Hematopoietic multipotent progenitor cell treated with erythropoietin and hydrocortisone succinate and interleukin-3 and kit ligand, for 15 days (in vitro differentiated cells): Measurements from ENCODE around the gene PPP3CA.
"Not testable (repeated sequence)": the region's sequence is repeated elsewhere in the genome, so short reads cannot be mapped to it uniquely, and the experiment has no call there.

Experiments used
- DNase-seq: peaks from one replicate; pipeline ENCODE4 v3.0.0-alpha.2; 2015; ENCODE audit warnings: low spot score

The PPP3CA gene

DNA sequence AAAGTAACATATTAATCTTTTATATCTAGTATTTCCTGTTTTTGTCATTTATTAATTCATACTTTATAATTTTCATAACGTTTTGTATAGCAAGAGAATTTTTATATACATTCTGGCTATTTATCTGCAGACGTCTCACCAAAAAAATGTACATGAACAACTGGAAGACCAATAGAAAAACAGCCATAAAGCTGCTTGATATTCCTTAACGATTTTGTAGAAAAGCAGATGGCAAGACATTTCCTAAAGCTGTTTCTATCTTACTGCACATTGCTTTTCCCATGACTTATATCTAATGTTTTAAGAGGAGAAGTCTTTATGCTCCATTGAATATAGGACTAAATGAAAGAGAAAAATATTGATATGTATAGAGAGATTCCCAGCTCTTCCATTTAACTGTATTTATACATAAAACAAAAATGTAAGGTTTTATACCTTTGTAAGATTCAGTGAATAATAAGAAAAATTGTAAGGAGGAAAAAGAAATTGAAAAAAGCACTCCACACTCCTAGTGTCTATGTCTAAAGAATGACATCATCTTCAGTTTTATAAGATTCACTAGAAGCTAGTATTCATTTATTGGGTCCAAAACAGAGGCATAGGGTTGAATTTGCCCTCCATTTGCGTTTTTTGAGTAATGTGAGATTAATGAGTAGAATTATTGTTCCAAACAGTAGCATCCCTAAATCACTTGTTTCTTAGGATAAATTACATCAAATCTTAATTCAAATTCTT, 248.5 kb downstream of the PPP3CA start:
- no peak for DNase-seq

DNA sequence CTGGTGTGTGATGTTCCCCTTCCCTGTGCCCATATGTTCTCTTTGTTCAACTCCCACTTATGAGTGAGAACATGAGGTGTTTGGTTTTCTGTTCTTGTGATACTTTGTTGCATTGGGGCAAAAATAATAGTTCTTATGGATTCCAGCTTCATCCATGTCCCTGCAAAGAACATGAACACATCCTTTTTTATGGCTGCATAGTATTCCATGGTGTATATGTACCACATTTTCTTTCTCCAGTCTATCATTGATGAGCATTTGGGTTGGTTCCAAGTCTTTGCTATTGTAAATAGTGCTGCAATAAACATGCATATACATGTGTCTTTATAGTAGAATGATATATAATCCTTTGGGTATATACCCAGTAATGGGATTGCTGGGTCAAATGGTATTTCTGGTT, 254.7 kb downstream of the PPP3CA start:
- DNase-seq, result not testable (repeated sequence)

DNA sequence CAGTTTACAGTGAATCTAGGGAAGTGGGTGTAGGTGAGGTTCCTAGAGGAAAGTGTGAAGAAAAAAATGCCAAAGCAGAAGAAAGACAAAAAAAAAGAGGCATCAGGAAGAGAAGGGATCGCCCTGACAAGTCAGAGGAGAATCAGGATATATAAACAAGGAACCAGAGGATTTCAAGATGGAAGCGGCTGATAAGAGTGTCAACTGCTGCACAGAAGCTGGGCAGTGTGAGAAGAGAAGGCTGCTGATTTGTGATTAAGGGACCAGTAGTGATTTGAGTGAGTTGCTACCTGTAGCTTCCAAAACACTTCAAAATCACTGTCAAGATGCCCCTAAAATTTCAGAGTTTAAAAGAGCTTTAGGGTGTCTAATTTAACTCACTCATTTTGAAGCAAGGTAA, 258.2 kb downstream of the PPP3CA start:
- no peak for DNase-seq

DNA sequence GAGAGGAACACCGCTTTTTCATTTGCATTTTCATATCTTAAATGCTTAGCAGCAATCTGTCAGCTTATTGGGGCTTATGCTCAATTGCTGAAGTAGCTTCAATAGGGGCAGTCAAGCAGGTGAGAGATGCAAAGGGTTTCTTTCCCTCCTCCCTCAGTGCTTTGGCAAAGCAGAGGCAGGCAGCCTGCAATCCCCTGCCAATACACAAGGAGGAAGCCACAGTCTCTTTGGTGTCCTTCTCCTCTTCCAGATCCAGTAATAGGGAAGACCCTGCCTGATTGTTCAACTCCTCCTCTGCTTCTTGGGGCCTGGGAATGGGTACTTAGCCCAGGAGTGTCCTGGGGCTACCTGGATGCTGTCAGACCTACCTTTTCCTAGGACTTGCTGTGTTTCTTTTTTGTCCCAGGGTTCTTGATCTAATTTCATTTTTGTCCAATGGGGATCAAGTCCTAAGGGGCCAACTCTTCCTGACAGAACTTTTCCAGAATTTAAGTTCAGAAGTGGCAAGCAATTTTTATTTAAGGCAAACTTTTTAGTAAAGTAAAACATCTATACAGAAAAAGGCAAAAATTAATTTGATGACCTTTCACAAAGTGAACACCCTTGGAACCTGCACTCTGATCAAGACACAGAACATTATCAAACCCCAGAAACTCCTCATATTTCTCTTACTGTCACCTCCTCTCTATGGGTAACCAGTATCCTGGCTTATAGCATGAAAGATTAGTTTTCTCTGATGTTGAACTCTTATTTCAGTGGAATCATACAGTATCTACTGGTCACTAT, 260.3 kb downstream of the PPP3CA start:
- no peak for DNase-seq

DNA sequence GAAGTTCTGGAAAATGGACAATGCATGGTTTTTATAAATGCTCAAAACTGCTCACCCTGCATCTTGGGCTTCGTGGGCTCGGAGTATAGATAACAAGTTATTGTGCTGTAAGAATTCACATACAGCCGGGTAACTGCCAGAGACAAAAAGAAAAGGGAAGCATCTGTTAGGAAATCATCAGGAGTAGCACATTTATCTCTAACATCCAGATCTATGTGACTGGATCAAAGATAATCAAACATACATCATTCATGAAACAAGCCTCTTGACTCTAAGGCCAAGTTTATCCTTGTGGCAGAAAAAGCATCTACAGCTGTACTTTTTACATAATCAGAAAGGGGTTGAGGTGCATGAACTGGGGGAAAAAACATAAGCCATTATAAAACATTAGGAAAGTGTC, 264.2 kb downstream of the PPP3CA start:
- DNase-seq, result no peak

DNA sequence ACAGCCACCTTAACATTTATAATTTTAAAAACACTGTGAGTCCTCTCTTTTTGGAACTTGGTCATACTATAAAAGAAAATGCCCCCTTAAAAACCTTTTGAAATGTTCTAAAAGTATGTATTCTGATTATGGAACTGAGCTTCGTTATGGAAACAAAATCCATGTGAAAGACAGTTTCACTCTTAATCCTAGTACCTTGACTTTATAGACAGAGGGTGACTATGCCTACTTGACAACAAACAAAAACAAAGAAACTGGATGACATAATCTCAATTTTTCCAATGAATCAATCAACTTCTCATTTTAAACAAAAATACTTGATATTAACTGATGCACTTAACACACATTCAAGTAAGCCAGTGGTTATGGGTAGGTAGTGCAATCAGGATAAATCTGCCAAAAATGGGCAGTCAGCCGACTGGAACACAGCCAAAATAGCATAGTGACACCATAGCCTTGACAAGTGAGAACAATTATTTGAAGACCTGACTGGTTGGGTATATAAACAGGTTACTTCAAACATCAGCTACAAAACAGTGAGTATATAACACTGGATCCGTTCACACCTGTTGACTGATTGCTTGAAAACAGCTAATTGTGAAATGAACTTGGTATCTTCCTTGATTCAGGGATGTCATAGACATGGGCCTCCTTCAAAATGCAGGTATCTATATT, 265.5 kb downstream of the PPP3CA start:
- no peak for DNase-seq

DNA sequence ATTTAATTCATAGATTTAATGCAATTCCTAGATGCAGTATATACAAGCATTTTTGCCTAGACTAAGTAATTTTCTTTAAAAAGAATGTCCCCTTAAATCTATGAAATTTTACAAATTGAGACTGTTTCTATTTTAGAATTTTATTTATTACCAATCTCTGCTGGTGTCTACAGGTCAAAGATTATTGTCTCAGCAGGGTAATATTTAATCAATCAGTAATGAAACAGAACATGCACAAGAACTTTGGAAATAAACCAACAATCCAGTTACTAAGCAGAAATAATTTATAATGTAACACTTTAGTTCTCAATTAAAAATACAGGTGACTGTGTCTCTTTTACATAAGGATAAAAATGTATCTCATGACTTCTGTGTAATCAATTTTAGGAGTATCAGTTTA, 266.2 kb downstream of the PPP3CA start:
- DNase-seq, result no peak

DNA sequence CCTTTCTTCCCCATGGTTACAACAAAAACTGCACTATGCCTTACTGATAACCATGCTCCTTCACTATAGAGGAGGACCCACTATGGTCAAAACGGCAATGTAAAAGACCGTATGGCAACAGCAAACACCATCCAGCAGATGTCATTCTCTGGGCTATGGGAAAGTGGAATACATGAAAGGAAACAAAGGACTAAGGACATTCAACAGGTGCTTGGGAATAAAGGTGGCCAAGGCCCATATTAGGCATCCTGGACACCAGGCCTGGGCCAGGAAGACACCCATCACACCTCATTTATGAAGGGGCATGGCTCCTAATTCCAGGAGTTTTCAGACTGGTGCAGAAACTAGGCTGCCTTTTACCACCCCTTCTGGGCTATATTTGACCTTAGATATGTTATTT, 268.4 kb downstream of the PPP3CA start:
- DNase-seq, result no peak

DNA sequence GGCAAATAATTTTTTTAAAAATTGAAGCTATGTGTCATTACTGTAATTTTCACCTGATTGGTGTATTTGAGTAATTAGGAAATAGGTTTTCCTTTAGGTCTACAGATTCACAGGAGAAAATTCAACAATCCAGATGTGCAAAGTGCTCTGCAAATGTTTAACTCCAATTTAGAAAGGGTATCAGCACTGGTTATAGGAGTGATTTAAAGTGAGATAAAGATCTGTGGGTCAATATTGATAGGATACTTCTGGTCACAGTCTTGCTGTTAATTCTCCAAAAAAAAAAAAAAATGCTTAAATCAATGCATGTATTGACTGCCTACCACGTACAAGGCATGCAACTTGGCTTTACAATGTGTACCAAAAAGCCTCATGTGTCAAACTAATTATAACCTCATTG, 271.3 kb downstream of the PPP3CA start:
- DNase-seq, result no peak

DNA sequence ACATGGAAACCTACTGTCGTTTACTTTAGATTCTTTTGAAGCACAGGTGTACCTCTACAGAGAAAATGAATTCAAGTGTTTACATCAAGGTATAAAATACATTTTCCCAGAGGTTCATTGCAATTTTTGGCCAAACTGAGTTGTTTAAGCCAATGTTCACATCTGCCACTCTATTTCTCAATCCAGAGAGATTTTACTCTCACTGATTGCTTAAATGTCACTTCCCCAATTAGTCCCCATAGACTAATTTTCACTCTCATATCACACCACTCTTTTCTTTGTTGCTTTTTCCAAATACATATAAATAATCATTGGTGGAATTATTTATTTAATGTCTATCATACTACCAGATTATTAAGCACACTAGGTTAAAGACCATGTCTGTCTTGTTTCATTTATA, 271.8 kb downstream of the PPP3CA start:
- DNase-seq, result no peak

DNA sequence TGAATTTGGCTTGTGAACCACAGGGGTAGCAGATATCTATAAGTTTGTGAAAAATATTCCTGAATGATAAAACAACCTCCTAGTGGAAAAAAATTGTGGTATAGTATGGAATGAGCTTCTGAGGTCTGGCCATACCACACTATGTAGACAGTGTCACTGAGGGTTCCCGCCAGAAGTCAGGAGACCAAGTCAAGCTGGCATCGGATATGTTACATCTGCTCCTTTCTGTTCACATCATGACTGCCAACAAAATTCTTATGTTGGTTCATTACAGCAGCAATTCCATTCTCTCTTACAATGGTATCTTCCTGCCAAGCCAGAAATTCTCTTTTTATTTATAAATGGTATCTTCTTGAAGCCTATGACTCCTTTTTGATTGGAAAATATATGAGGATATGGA, 273.0 kb downstream of the PPP3CA start:
- DNase-seq, result no peak

DNA sequence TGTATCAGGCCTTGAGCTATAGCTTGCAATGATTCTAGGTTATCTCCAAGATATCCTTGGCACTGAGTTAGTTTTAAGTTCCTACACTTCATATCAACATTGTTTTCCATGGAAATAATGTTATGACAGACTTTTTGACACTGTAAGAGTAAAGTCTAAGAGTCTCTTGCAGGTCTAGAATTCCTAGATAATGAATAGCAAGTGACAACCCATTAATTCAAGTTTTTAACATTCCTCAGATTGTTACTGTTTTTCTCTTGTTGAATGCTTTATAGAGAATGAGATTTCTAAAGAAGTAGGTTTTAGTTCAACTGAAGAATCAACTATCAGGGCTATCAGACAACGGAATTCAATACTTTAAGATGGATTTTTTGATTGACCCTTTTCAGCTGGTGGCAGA, 276.1 kb downstream of the PPP3CA start:
- no peak for DNase-seq

DNA sequence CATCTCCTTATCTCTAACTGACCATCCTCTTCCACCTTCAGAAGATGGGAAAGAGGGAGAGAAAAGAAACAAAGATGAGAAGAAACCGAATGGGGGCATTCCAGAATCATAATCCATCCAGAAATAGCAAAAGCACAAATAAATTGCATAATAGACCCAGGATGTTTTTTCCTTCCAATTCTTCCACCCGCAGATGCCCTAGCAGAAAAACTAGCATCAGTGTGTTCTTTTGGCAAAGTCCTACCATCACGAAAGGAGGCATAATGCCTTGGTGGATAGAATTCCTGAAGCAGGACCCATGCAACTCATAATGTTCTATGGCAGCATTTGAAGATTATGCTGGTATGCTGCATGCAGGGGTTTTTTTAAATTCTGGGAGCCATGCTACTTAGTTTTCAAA, 279.2 kb downstream of the PPP3CA start:
- DNase-seq, result no peak

DNA sequence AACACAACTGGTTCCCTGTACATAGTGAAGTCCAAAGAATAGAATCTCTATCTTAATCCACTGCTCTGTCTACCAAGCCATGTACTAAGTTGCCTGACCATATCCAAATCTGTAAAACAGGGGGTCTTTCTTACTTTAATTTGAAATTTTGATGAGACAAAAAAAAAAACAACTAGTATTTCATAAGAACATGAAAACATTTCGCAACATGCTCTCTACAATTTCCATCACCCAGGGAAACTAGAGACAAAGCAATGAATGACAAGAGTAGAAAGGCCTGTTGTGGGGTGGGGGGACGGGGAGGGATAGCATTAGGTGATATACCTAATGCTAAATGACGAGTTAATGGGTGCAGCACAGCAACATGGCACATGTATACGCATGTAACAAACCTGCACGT, 279.9 kb downstream of the PPP3CA start:
- DNase-seq, result no peak

DNA sequence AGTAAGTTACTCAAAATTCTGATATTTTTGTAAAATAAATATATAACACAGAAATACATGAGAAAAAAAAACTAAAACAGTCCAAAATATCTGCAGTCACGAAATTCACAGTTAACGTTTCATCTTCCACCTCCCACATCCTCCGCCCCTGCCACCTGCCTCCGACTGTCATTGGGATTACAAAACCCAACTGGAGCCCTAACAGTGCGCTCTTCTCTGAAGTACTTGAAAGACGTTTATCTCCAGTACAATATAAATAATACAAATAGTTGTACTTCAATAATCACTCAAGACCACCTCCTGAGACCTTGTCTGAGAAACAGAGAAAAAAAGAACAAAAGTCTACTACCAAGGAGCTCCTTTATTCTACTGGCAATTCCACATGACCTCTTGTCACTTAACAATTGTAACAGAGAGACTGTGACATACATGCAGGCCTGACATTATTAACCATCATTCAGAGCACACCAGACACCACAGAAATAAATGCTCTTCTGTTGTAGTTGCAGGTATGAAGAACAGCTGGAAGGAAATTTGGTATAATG, 280.6 kb downstream of the PPP3CA start:
- DNase-seq, result no peak

DNA sequence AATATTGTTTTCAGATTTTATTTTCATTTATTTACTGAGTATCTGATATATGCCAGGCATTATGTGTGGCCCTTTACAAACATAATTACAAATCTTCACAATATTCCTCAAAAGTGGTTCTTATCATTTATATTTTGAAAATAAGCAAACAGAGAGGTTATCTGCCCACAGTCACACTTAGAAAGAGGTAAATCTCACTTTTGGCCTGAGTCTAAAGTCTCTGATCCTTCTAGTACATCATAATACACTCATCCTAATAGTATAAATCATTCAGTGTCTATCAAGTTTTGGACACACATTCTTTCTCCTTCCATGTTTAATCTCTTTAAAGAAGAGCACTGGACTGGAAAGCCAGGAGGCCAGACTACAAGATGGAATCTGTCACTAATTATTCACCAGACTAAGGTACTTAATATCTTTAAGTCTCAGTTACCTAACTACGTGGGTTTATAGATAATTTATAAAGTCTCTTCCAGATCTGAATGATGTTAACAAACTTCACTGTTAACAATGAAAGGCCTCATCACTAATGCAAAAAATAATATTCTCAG, 281.3 kb downstream of the PPP3CA start:
- no peak for DNase-seq

DNA sequence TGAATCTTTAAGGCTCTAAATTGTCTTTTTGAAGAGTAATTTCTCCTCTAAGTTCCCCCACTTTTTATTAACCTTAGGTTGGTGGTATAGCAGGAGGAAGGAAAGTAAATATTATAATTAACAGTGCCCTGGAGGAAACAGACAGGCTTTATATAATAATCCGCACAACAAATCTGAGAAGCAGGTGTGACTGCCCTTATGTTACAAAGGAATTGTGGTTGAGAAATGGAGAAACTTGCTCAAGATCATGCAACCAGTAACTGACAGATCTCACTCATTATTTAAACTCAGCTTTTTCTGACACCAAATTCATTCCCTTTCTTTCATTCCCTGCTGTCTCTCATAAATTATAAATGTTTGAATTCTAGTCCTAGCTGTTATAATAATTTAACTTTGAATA, 282.0 kb downstream of the PPP3CA start:
- no peak for DNase-seq

DNA sequence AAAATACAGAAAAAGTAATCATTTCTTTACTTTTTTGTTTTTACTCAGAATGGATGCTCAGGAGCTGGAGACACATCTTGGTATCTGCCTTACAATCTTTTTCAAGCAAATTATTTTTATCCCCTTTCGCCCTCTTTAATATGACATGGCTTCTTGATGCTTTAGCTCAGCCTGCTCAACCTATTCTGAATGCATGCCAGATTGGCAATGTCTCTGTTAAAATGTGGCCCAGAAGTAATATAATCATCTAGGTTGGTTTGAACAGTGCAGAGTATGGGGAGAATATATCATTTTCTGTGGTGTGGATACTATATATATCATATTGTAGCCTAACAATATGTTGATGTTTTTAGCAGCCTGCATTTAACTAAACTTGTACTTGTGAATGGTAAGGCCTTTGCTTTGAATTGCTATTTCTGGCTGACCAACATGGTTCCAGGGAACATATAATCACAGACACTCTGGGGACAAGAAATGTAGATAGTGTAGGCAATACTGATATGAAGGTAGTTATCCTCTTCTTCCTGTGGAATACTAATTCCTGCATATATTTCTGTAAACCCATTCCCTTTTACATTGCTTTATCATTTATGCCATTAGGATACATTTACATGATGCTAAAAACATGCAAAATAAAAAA, 282.7 kb downstream of the PPP3CA start:
- no peak for DNase-seq

DNA sequence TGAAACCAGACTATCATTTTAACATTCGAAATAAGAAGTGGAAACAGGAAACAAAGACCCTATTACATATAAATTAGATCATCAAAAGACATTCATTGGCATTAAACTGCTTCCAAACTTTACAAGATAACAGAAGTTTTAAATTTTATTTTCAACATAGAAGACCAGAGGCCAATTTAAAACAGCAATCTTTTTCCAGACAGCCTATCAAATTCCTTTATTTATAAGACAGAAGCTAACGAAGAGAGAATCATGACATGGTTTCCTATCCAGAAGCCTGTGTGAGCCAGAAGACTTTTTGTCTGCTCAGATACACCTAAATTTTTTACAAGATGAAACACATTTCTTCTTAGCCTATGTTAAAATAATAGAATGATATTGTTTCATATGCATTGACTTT, 291.9 kb downstream of the PPP3CA start:
- no peak for DNase-seq

DNA sequence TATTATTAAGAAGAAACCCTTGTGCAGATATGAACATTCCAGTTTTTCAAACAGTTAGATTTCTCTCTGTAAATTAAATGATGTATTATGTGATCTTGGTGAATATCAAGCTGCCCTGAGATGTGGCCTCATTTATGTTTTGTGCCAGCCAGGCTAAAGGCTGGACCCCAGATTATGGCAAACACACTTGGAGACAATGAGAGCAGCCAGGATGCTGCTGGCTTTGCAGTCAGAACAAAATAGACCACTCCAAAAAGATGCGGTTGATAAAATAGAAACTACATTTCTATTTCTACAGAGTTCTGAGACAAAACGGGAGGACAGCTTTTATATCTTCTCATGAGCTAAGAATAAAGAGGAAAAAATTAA, 296.5 kb downstream of the PPP3CA start:
- no peak for DNase-seq

DNA sequence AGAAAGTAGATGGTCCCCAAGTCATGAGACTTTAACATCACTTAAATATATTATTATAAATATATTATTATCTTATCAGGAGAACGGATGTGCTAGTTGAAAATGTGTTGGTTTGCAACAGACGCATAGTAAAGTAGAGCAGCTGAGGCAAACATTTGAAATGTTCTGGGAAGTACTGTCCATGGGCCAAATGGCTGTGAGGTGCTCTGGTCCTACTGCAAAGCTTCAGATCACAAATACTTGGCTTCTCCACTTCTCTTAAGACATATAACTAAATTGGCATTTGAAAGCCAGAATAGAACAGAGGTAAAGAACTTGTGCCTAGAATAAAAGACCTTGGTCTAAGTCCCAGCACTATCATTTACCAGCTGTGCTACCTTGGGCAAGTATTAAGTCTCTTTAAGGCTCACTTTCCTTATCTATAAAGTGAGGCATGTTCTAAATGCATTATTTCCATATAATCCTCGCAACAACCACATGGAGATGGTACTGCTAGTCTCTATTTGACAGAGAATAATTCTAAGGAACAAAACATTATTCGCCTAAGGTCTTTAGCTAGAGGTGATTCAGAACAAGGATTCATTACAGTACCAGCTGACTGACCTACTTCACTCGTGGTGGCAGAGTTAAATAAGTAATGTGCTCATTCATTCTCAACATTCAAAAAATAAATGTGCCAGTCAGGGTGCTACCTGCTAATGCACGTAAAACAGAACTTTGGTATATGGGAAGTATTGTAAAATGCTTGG, 297.1 kb downstream of the PPP3CA start:
- no peak for DNase-seq
